SKM-1 treated with dmso at 0.1 percent for 144 hours (cell line): ENCODE measurements around the gene ACOX1.

Experiments
- DNase-seq: peaks from one replicate; lab custom pipeline; 2025; ENCODE audit not compliant: unreplicated experiment; lab: John Stamatoyannopoulos, UW

The ACOX1 gene

DNA sequence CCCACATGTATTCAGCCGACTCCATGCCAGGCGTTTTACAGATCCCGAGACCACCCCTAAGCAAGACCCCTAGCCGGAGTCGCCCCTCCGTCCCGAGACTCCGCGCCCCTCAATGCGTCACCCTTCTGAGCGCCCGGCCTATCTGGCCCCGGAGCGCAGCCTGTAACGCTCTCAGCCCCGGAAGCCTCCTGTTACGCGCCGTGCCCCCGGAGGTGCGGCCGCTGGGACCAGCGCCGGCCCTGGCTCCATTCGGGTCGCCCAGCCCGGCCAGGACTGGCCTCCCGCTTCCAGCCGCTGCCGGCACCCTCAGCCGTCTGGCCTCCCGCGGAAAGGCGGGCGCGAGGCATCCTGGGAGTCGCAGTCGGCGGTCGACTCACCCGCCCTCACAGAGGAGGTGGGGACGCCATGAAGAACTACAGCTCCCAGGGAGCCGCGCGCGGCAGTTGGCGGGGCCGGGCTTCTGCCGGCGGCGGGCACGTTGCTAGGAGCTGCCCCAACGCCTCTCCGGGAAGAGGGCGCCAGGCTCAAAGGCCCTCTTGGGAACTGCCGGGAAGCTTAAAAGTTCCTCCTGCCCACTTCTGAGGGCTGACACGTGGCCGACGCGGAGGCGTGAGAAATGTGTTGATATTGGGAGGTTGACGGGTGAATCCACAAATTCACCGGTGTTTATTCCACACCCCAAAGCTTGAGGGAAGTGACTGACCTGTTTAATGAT, 38.1 kb downstream of the ACOX1 start, which contains the start of gene FBF1:
FBF1 (minus strand) TSS at position 316 of the 715 bp plus-strand sequence. CDS start 2,893 bp downstream, outside the sequence.
- peak; percentile 92 for DNase-seq

DNA sequence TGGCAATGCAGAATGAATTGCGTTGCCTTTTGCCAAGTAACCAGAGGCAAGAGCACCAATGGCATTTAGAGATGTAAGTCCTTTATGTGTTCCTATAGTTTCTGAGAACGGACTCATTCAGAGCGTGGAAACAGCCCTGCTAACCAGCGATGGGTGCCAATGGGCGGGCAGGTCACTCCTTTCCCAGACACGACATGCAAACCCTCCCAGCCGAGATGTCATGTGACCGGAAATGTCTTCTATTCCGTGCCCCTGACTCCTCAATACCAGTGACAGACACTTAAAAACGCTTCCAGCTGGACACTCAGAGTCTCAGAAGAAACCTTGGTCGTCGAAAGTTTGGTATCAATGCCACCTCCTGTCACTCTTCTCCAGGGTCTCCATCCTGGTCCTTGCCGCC, 41.3 kb downstream of the ACOX1 start:
- DNase-seq = no peak

DNA sequence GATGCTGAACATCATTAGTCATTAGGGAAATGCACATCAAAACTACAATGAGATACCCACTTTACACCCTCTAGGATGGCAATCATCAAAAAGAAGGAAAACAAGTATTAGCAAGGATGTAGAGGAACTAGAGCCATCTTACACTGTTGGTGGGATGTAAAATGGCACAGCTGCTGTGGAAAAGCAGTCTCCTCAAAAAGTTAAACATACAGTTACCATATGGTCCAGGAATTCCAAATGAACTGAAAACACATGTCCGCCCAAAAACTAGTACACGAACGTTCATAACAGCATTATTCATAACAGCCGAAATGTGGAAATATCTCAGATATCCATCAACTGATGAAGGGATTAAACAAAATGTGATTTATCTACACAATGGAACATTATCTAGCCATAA, 45.2 kb downstream of the ACOX1 start:
- no peak for DNase-seq

DNA sequence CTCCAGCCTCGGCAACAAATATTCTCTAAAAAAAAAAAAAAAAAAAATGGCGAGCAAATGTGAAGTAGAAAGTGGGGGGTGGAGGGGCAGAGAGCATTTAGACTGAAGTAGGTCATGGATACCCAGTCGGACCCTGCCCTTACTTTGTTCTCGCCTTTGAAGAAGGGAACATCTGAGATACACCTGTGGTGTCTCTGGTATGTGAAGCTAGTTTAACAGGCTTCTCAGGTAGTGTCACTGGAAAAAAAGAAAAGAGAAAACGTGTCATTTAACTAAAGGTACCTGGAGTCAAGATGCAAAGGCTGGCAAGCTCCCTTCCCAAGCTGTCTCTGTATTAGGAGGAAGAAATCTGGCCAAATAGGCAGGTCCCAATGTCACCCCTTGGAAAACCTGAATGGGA, 46.1 kb downstream of the ACOX1 start:
- DNase-seq = no peak

DNA sequence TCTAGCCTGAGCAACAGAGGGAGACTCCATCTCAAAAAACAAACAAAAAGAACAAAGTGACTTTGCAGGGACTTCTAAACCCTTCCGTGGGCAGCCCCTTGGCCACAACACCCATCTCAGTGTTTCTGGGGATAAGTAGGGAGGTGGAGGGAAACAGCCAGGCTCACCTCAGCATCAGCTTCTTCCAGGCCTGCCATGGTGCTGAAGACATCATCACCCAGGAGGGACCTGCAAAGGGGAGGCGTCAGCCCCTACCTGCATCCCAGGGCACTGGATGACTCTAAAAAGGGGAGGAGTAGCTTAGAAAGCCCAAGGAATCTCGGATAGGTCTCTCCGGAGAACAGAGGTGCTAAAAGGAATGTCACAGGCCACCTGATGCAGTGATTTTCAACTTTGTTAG, 47.9 kb downstream of the ACOX1 start:
- DNase-seq = no peak

DNA sequence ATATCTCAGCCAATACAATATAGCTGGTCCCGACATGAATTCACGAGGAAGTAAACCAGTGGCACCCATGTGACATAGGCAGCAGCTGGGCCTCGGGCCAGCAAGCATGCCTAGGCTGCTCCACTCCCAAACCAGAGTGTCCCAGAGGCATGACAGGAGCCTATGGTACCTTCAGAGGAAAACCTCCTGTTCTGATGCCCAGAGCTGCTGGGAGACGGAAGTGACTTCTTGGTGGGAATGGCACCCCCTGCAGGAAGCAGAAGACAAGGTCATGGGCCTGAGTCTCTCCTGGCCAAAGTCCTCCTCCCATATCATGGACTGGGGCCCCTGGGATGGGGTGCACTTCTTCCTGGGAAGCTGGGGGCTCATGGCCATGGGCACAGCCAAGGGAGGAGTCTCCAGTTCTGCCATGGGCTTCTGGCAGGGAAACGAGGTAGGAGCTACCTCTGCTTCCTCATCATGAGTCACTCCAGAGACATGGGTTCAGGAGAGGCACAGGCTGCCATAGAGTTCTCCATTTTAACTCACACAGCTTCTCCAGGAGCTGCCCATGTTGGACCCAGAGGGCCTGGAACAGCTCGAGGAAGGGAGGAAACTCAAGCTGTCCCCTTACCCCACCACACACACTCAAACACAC, 51.6 kb downstream of the ACOX1 start:
- DNase-seq = peak; percentile 29

DNA sequence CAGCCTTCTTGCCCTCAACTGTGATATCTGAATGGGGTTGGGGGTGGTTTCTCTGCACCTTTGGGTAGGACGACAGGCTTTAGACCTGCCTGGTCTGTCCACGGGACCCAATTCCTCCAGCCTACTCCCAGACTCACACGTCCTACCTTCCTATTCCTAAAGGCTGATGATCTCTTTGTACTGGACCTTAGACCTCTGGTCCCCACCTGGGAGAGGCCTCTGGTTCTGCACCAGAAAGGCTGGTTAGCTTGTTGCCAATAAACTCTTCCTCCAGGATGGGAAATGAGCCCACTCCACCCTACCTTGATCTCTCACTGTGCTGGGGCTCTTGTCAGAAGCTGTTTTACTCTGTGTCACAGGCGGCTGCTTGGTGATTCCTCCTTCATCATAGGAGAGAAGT, 52.5 kb downstream of the ACOX1 start:
- DNase-seq = no peak

DNA sequence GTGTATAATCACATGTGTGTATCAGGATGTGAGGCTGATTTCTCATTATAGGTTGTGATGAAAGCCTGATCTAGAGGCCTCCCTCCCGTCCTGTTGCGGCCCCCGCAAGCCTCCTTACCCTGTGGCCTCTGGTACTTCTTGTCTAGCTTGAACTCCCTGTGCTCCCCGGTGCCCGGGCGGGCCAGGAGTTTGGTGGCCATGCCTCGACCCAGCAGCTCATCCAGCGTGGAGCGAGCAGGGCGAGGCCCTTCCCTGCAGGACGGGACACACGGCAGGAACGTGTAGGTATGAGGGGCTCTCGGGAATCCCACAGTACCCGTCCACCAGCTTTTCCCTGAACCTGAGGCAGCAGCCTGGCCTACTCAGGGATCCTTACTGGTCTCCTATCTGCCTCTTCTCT, 53.1 kb downstream of the ACOX1 start:
- no peak for DNase-seq

DNA sequence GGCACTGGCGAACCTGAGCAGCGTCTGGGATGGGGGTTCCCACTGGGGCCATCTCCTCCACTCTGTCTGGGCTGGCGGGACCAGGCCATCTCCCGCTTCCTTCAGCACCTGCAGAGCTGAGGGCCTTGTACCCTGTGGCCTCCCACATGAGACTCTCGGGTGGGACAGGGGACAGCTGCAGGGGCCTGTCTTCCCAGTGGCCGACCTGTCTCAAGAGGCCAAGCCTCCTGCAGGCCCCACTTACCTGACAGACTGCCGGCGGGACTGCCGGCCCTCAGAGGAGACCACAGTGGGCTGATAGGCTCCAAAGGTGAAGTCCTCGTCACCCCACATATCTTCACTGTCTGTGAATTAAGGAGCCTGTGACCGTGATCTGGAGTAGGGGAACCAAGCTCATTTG, 53.9 kb downstream of the ACOX1 start:
- no peak for DNase-seq

DNA sequence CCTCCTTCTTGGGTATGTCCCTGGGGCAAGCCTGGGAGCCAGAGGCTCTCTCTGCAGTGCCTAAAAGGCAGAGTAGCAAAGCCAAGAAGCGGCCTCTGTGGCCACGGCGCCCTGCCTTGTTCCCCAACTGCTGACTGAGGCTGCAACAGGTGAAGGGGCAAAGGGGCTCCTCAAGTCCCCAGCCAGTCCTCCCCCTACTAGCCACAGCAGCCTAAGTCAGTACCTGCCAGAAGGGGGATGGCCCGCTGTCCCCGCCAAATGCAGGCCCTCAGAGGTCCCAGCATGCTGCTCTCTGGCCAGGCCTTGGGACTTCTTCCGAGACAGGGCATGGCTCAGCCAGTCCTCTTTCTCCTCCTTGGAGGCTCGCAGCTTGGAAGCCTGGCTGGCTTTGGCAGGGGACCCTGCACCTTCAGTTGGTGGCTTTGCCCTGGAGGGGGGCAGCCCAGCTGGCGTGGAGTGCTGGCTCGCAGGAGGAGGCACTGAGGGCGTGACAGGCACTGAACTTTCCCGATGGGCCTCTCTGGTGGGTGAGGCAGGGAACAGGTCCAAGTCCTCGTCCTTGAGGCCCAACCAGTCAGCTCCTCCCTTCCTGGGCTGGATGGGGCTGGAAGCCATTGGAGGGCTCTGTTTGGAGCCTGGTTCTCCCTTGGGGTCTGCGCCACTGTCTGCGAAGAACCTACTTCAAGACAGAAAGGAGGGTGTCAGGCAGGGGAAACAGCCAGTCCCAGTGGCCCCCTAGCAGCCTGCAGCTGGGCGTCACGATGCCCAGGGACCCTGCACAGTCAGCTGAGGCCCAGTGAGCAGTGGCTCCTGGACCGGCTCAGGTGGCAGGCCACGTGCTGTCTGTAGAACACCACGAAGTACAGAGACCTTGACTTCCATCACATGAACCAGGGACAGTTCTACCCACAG, 55.7 kb downstream of the ACOX1 start:
- DNase-seq = no peak

DNA sequence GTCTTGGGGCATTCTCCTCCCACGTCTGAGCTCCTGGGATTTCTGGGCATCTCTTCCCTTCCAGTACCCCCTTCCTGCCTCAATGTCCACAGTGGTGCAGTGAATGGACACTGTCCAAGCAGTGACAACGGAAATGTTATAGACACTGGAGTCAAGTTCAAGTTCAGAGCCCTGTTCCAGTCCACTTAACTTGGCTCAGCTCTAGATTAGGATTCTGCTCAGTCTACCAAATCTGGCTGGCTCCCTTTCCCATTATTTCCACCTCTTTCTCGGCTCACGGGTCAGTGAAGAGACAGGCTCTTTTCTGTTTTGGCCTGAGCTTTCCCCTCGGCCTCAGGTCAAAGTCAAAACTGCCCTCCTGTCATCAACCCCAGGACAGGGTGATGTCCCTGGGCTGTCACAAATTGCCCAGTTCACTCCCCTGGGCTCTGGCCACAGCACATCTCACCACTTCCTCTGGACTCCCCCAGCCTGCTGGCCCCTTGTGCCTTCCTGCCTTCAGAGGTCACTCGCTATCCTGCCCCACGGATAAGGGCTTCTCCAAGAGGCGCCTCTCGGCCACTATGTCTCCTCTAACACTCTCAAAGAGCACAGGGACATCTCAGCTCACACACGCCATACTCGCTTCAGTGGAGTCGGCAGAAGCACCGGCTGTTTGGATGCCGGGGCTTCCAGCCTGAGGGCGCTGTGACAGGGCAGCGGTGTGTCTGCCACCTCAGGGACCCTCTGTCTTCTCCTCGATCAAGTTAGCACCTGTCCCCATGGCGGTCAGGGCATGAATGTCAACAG, 56.6 kb downstream of the ACOX1 start:
- DNase-seq = no peak

DNA sequence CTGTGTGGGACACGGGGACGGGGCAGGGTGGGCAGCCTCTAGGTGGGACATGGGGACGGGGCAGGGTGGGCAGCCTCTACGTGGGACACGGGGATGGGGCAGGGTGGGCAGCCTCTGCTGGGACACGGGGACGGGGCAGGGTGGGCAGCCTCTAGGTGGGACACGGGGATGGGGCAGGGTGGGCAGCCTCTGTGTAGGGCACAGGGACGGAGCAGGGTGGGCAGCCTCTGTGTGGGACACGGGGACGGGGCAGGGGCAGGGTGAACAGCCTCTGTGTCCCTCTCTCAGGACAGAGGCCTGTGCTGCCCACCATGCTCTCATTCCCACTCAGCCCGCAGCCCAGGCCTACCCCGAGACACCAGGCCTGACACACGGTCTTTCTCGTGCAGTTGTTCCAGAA, 57.4 kb downstream of the ACOX1 start:
- no peak for DNase-seq

DNA sequence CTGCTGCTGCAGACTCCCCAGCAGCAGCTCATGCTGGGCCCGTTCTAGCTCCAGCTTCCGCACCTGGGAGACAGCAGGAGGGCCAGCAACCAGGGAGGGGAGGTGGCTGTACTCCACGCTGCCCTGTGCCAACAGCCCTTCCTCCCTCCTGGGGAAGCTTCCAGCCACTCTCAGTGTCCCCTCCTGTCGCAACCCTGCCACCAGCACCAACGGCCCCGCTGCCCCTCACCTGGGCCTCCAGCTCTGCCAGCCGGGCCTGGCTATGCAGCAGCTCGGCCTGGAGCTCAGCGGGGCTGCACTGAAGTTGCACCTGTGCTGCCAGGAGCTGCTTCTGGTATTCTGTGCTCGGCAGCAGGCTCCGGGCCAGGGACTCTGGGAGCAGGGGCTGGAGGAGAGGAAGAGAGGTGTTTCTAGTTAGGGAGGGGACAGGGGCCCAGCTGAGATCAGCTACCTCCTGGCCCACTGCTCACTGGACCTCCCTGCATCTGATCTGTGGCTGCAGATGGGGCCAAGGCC, 58.9 kb downstream of the ACOX1 start:
- no peak for DNase-seq

DNA sequence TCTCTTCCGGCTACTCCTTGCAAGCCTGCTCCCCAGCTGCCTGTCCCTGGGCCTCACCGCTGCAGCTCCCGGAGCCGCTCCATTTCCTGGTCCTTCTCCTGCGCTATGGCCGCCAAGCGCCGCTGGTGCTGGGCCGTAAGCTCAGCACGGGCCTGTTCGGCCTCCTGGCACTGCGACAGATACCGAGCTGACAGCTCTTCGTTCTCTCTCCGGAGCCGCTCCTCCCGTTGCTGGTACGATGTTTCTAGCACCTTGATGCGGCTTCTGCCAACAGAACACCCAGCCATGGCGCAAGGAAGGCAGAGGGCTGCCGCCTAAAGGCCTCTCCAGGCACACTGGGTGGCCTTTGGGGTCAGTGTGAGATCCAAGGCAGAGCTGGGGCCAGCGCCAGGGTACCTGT, 59.4 kb downstream of the ACOX1 start:
- no peak for DNase-seq

DNA sequence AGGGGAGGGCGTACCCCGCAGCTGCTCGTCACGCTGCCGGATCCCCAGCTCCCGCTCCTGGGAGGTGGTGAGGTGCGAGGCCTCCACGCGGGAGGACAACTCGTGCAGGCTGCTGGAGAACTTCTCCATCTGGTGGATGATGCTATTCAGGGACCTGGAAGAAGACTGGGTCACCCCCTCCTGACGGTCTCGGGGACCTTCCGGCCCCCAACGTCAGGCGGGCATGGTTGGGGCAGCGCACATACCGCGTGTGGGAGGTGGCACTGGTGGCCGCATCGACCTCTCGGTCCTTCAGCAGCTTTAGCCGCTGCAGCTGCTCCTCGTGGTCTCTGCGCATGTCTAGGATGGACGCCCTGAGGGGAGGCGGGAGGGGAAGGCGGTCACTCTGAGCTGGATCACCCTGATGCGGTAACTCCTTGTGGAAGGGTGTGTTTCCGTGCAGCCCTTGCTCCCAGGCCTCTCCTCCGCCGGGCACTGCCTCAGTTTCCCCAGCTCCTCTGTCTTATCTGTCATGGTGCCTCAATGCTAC, 61.0 kb downstream of the ACOX1 start:
- DNase-seq = no peak

DNA sequence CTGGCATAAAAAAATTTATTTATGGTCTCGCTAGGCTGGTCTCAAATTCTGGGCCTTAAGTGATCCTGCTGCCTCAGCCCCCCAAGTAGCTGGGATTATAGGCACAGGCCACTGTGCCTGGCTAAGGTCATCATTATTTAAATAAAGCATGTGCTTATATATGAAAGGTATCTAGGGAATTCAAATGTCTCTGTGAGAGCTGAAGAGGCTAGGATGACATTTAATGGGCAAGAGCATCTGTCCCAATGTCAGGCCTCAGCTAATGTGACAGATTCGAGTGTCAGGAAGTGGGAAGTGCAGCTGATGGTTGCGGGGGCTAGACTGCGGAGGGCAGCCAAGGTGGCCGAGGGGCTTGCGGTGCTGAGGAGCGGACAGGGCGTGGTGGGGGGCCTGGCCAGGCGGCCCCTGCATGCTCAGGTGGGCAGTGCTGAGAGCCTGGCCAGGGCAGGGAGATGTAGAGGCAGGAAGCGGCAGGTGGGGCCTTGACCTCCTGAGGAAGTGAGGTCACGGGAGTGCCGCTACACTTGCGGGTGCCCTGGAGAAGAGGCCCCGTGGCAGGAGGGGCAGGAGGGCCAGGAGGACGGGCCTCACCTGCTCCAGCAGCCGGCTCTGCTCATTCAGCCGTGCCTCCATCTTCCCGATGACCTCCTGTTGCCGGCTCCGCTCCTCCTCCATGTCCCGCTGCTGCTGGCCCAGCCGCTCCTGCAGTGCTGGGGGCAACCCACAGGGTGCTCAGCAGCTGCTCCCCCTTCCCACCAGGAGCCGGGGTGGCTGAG, 61.6 kb downstream of the ACOX1 start:
- no peak for DNase-seq

DNA sequence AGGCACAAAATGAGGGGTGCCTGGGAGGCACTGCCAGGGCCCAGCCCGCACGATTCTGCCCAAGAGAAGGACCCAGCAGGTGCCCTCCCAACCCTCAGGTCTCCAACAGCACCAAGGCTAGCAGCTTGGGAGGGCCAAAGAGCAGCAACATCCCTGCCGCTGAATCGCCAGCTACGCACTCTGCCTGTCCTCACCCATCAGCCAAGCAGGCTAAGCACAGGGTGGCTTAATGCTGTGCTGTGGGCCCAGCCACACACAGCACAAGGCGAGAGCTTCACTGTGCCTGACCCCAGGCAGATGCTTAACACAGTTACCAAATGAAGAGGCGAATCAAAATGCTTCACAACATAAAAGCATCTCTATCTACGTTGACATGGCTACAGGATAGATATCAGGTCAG, 63.7 kb downstream of the ACOX1 start:
- no peak for DNase-seq

DNA sequence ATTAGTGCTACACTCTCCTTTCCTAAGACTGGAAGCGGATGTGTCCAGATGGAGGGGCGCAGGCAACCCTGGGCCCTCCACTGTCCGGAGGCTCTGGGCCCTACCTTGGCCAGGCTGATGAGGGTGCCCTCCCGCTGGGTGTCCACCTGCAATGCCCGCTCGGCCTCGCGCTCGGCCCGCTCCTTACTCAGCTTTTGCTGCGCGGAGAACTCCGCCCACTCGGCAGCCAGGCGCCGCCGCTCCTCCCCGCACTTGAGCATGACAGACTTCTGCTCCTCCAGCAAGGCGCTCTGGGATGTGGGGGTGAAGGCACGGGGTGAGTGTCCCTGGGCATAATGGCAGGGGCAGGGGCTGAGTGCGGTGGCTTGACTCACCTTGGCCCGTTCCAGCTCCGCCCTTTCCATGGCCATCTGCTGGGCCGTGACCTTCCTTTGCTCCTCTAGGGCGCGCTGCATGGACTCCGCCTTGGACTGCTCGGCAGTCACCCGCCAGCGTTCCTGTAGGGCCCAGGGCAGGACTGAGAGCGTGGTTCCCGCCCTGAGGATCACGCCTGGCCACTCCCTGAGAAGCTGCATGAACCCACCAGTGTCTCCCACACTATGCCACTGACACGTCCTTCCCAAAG, 64.2 kb downstream of the ACOX1 start:
- DNase-seq = no peak

DNA sequence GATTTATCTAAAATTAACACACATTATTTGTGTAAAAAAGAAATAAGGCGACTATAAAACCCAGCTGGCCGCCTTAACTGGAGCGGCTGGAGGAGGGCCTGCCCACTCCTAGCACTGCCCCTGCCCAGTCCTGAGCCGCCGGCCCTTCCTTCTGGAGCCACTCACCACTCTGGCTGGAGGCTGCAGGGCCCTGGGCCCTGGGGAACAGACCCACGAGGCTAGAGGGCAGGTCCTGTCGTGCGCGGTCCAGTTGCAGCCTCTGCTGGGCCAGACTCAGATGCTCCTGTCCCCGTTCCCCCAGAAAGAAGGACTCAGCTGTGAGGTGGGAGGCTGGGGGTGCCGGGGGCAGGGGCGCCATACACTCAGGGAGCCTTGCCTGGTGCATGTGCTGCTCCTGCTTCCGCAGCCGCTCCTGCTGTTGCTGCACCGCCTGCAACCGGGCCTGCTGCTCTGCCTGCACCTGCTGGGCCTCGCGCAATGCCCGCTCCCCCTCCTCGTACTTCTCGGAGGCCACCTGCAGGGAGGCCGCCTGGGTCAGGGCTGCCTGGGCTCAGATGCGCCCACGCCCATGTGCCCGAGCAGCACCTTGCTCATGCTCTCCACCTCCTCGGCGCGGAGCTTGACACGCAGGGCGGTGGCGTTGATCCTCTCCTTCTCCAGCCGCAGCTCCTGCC, 65.3 kb downstream of the ACOX1 start:
- DNase-seq = no peak
